Measurements from ENCODE around the gene EXOC6B. TPM values are rescaled to one million over a fixed set of nuclear protein-coding genes. Genes with fewer than 3 reads are reported as not detected.

EXOC6B gene
- polyA plus RNA-seq, 2 of the 4 experiments (the other 2 are of a cell fraction): 15.5 to 24.7 TPM

- 79% methylated on average over 8 of the region's 8 CpGs for WGBS (ENCODE audit: missing lambda C conversion rate)
- H3K9me3 ChIP-seq: no peaks in the 10 kb centered on the region
- no peak for DNase-seq (ENCODE audit: low read depth in 1 of 2, low spot score in 1 of 2)
- TF ChIP-seq TP53 (CRISPR knock-in tag; IDR thresholded peaks at IDR 0.05) (no peak), ZSCAN20 (CRISPR knock-in tag; IDR thresholded peaks at IDR 0.05) (no peak), NPAS2 (CRISPR knock-in tag; IDR thresholded peaks at IDR 0.05; ENCODE audit: borderline replicate concordance) (no peak), RAD21 (conservative IDR thresholded peaks at IDR 0.05 in 1 of 2, IDR thresholded peaks at IDR 0.05 in 1 of 2) (no peak)
- no peak overlapping the region for H3K4me3 ChIP-seq
- POLR2A ChIA-PET: no interaction called here
- CTCF ChIA-PET: interaction anchor here (0.8 to 1.2 kb wide), 3 partner anchors 8 to 360 kb away, joined by 3 read pairs; no protein-coding TSS in a partner anchor
- no peak overlapping the region for H3K4me2 ChIP-seq
- no peaks in the 10 kb centered on the region for H3K4me1 ChIP-seq
- no peak for FAIRE-seq
- ATAC-seq: no peak
- H3K27ac ChIP-seq: no peak overlapping the region
Measured at GRCh38 chr2:72173640-72174321, 652.1 kb downstream of the EXOC6B start.

GRCh38 chr2:72172478-72172877 is 653.4 kb downstream of the EXOC6B start:
- FAIRE-seq (no peak), ATAC-seq (no peak), DNase-seq (ENCODE audit: low read depth in 1 of 2, low spot score in 1 of 2) (no peak)
- WGBS (ENCODE audit: missing lambda C conversion rate): 88% methylated on average over 2 of the region's 2 CpGs
- ChIA-PET POLR2A (no interaction called here), CTCF (interaction anchor here (1.2 kb wide), 1 partner anchor 14 kb away, joined by 3 read pairs; no protein-coding TSS in a partner anchor)
- Histone ChIP-seq H3K4me3 (no peak overlapping the region), H3K4me2 (no peak overlapping the region), H3K9me3 (no peaks in the 10 kb centered on the region), H3K4me1 (no peaks in the 10 kb centered on the region), H3K27ac (no peak overlapping the region)
- TF ChIP-seq ZC3H11A (IDR thresholded peaks at IDR 0.05) (no peak), EP300 (IDR thresholded peaks at IDR 0.05) (no peak)

GRCh38 chr2:72166279-72166678 is 659.6 kb downstream of the EXOC6B start:
- DNase-seq (ENCODE audit: low read depth in 1 of 2, low spot score in 1 of 2) (no peak), FAIRE-seq (no peak), ATAC-seq (peak in 1 of 2 experiments; percentile 31; a peak in 1 of 6 replicates)
- H3K9me3 ChIP-seq: no peaks in the 10 kb centered on the region
- WGBS (ENCODE audit: missing lambda C conversion rate): 56% methylated on average over 3 of the region's 3 CpGs
- H3K4me3 ChIP-seq: no peak overlapping the region
- POLR2A ChIA-PET: no interaction called here
- peak overlapping the region; percentile 22 for H3K4me2 ChIP-seq
- TF ChIP-seq CEBPB (IDR thresholded peaks at IDR 0.05): peak in 1 of 2 experiments; percentile 46; a peak in 2 of 4 replicates
- no peak for TF ChIP-seq RARB (CRISPR knock-in tag; IDR thresholded peaks at IDR 0.05)
- TF ChIP-seq ATOH8 (CRISPR knock-in tag; IDR thresholded peaks at IDR 0.05; ENCODE audit: low read depth): no peak
- peaks cover 39% of the 10 kb centered on the region for H3K4me1 ChIP-seq
- peak overlapping the region in 1 of 2 experiments; percentile 52; a peak in 2 of 6 replicates for H3K27ac ChIP-seq
- CTCF ChIA-PET: no interaction called here

GRCh38 chr2:72165792-72166191 is 660.0 kb downstream of the EXOC6B start:
- no peak for FAIRE-seq
- H3K4me1 ChIP-seq: peaks cover 39% of the 10 kb centered on the region
- no peak overlapping the region for H3K4me3 ChIP-seq
- peak in 1 of 2 experiments; percentile 48 for DNase-seq (ENCODE audit: low read depth in 1 of 2, low spot score in 1 of 2)
- peak overlapping the region; percentile 22 for H3K4me2 ChIP-seq
- POLR2A ChIA-PET: no interaction called here
- CTCF ChIA-PET: interaction anchor here (0.9 kb wide), 1 partner anchor 12 kb away, joined by 3 read pairs; no protein-coding TSS in a partner anchor
- peak overlapping the region in 1 of 2 experiments; percentile 52; a peak in 2 of 6 replicates for H3K27ac ChIP-seq
- ATAC-seq: peak in 1 of 2 experiments; percentile 30; a peak in 1 of 6 replicates
- TF ChIP-seq MAFK (IDR thresholded peaks at IDR 0.05; ENCODE audit: partially characterized antibody): peak; percentile 84
- TF ChIP-seq HES2 (IDR thresholded peaks at IDR 0.05): 0 out of 2 replicates have a peak, but pooled peaks have one; percentile 47
- no peak for TF ChIP-seq POLR2AphosphoS2 (conservative IDR thresholded peaks at IDR 0.05; ENCODE audit: low read length)
- TF ChIP-seq CEBPB (IDR thresholded peaks at IDR 0.05): peak; percentile 64 to 81; a peak in 3 of 4 replicates
- 0 out of 2 replicates have a peak, but pooled peaks have one; percentile 33 for TF ChIP-seq NFE2L2 (conservative IDR thresholded peaks at IDR 0.05; ENCODE audit: low read length)
- no peak for TF ChIP-seq FOSL2 (IDR thresholded peaks at IDR 0.05)
- peak; percentile 31 for TF ChIP-seq FOSL2 (CRISPR knock-in tag; IDR thresholded peaks at IDR 0.05)
- no peak for TF ChIP-seq RNF2 (IDR thresholded peaks at IDR 0.05; ENCODE audit: borderline replicate concordance, low read depth)
- 14% methylated on average over 3 of the region's 3 CpGs for WGBS (ENCODE audit: missing lambda C conversion rate)
- no peaks in the 10 kb centered on the region for H3K9me3 ChIP-seq
